SK-N-MC (cell line): Measurements from ENCODE around the gene NLRP8.

ENCODE experiments used
- EZH2 ChIP-seq: fragments of 200-600 bp; sonication (generic); IDR thresholded peaks from one replicate; pipeline ENCODE4 v1.6.1; 2017; ENCODE audit warnings: antibody characterized with exemption
- POLR2AphosphoS5 ChIP-seq: IDR thresholded peaks from 2 replicates; pipeline ENCODE4 v1.6.1; 2012; ENCODE audit warnings: mild to moderate bottlenecking, low read depth, low read length, borderline replicate concordance

- TF ChIP-seq POLR2AphosphoS5 (no peak), EZH2 (no peak)
Observed at GRCh38 chr19:55913643-55914268, 33.9 kb upstream of the NLRP8 start.
